Stimulated activated CD8-positive, alpha-beta memory T cell treated with anti-CD3 and anti-CD28 coated beads, Interleukin-2, amount 100 ng/mL, for 1 hour (primary cell): Measurements from ENCODE around the gene GPR33.
"Not testable (repeated sequence)": the region's sequence is repeated elsewhere in the genome, so short reads cannot be mapped to it uniquely, and the experiment has no call there.

Source experiments
- DNase-seq, 2 donors: peaks; one replicate each; pipeline ENCODE4 v3.0.0-alpha.2; 2020; ENCODE audit warnings: low read depth in 2 of 2

Gene GPR33

GRCh38 chr14:31461545-31461944 is 26.3 kb downstream of the GPR33 start:
- no peak for DNase-seq

GRCh38 chr14:31457665-31458659 is 29.9 kb downstream of the GPR33 start:
- DNase-seq: no peak

- DNase-seq: peak; percentile 86
These were observed 30.8 kb downstream of the GPR33 start, which contains the start of gene DTD2 for GRCh38 chr14:31456841-31457664. Gene DTD2, minus strand, starts transcription at chr14:31457506. Its CDS starts 113 bp downstream, at chr14:31457393.

- no peak for DNase-seq
These were observed 37.7 kb downstream of the GPR33 start for GRCh38 chr14:31449971-31450610.

- no peak for DNase-seq
These were observed 38.7 kb downstream of the GPR33 start for GRCh38 chr14:31449136-31449535.

- no peak for DNase-seq
These were observed 42.1 kb downstream of the GPR33 start for GRCh38 chr14:31445703-31446102.

- no peak for DNase-seq
These were observed 45.6 kb downstream of the GPR33 start for GRCh38 chr14:31442284-31442683.

GRCh38 chr14:31441273-31442111 is 46.3 kb downstream of the GPR33 start:
- no peak for DNase-seq

GRCh38 chr14:31440280-31440679 is 47.6 kb downstream of the GPR33 start:
- no peak for DNase-seq

GRCh38 chr14:31439561-31439960 is 48.3 kb downstream of the GPR33 start:
- DNase-seq: no peak

- not testable (repeated sequence) for DNase-seq
These were observed 50.7 kb downstream of the GPR33 start for GRCh38 chr14:31437045-31437691.

- no peak for DNase-seq
These were observed 52.6 kb downstream of the GPR33 start for GRCh38 chr14:31435276-31435675.
